GM12878 (cell line): ENCODE data around the gene KCNQ1. TPM values are rescaled to one million over a fixed set of nuclear protein-coding genes. Genes with fewer than 3 reads are reported as not detected.
A peak's percentile ranks its signal among the peaks of the same experiment; 100 is the strongest.

Source experiments
- ATAC-seq: fragments of 200-7000 bp; cut with Tn5 transposase; 3 replicates; pipeline ENCODE4 v1.9.1; 2020; ENCODE audit warnings: mild to moderate bottlenecking, moderate library complexity
- BruUV-seq: library from RNA; stranded (reverse); fragments of 400-500 nt; replicated peaks from 2 replicates; lab custom pipeline; 2021; lab: Mats Ljungman, UMichigan
- CTCF ChIA-PET: fragments of 300-600 bp; sonication (Branson Sonifier 250); formaldehyde crosslinking; extraction: SDS; loops from one replicate; lab custom pipeline; 2021; ENCODE audit warnings: inconsistent platforms; lab: Yijun Ruan, JAX
- POLR2A ChIA-PET: fragments of 350-600 bp; formaldehyde crosslinking; extraction: SDS; loops from one replicate; lab custom pipeline; 2021; ENCODE audit warnings: inconsistent platforms; lab: Charles Lee
- RAD21 ChIA-PET: fragments of 300-600 bp; sonication (Branson Sonifier 250); formaldehyde crosslinking; loops from one replicate; lab custom pipeline; 2023; ENCODE audit warnings: antibody characterized with exemption; ENCODE audit not compliant: unreplicated experiment; lab: Charles Lee
- SMC1A ChIA-PET: fragments of 300-600 bp; sonication (Branson Sonifier 250); formaldehyde crosslinking; loops from one replicate; lab custom pipeline; 2023; ENCODE audit not compliant: unreplicated experiment, uncharacterized antibody; lab: Charles Lee
- DNase-seq: peaks from one replicate; pipeline ENCODE4 v3.0.0-alpha.2; 2011; ENCODE audit warnings: low read depth, low spot score
- FAIRE-seq: peaks from 3 replicates; lab custom pipeline; 2011; peaks lifted over from hg19 to GRCh38; lab: Jason Lieb, UNC
- H2AFZ ChIP-seq: 2 replicates; pipeline ENCODE4 v1.6.0; 2011; ENCODE audit warnings: low read depth, low read length, control low read depth; ENCODE audit not compliant: control insufficient read depth
- H3K27ac ChIP-seq: 2 replicates; pipeline ENCODE4 v1.5.1; 2011; ENCODE audit warnings: control low read depth; ENCODE audit not compliant: control insufficient read depth, insufficient read depth
- H3K27me3 ChIP-seq, 2 experiments: replicated peaks in 1 of 2; 2 replicates each; pipeline versions ENCODE4 v1.6.0 to v1.6.1; 2011; ENCODE audit warnings: low read length in 1 of 2; ENCODE audit not compliant: control insufficient read depth in 2 of 2, insufficient read depth in 2 of 2
- H3K36me3 ChIP-seq, 2 experiments: 2 replicates each; pipeline ENCODE4 v1.5.1; 2011; ENCODE audit warnings: low read length in 1 of 2; ENCODE audit not compliant: control insufficient read depth in 2 of 2, insufficient read depth in 2 of 2
- H3K4me1 ChIP-seq: 2 replicates; pipeline ENCODE4 v1.6.1; 2011; ENCODE audit warnings: mild to moderate bottlenecking, low read length, moderate library complexity, mixed read lengths; ENCODE audit not compliant: control insufficient read depth, insufficient read depth
- H3K4me2 ChIP-seq: 2 replicates; pipeline ENCODE4 v1.6.0; 2011; ENCODE audit warnings: control low read depth; ENCODE audit not compliant: control insufficient read depth, insufficient read depth
- H3K4me3 ChIP-seq: fragments of 200-600 bp; sonication (generic); 2 replicates; pipeline ENCODE4 v1.5.1; 2016
- H3K79me2 ChIP-seq: 2 replicates; pipeline ENCODE4 v1.6.0; 2011; ENCODE audit warnings: low read length; ENCODE audit not compliant: control insufficient read depth, insufficient read depth
- H3K9ac ChIP-seq: 2 replicates; pipeline ENCODE4 v1.8.0; 2011; ENCODE audit warnings: low read length, control low read depth, mixed read lengths; ENCODE audit not compliant: control insufficient read depth, insufficient read depth
- H3K9me3 ChIP-seq: replicated peaks from 3 replicates; pipeline ENCODE4 v1.5.1; 2011; ENCODE audit warnings: mild to moderate bottlenecking, low read length; ENCODE audit not compliant: control insufficient read depth, insufficient read depth
- H4K20me1 ChIP-seq: 2 replicates; pipeline ENCODE4 v1.6.0; 2011; ENCODE audit not compliant: control insufficient read depth, insufficient read depth
- CTCF ChIP-seq, 3 experiments: IDR thresholded peaks in 2 of 3; conservative IDR thresholded peaks in 1 of 3; 2 replicates each; pipeline ENCODE4 v1.5.1; 2011; ENCODE audit warnings: low read depth in 3 of 3, low read length in 3 of 3, mild to moderate bottlenecking in 3 of 3, control low read depth in 2 of 3, moderate library complexity in 2 of 3, inconsistent platforms in 1 of 3, mixed read lengths in 1 of 3; ENCODE audit not compliant: control insufficient read depth in 2 of 3, insufficient read depth in 1 of 3; ENCODE audit errors: extremely low read depth in 1 of 3
- WGBS: methylation state at CpG from one replicate; pipeline ENCODE4 v1.1.6; 2016; ENCODE audit warnings: low lambda C conversion rate; ENCODE audit not compliant: insufficient replicate concordance, insufficient coverage; ENCODE audit errors: missing lambda C conversion rate; 5-methylcytosine and 5-hydroxymethylcytosine counted together
- in situ Hi-C: fragments of 300-500 bp; cut with MboI; formaldehyde crosslinking; loops from 9 replicates; pipeline ENCODE4 v1.14.3; 2018; ENCODE audit warnings: mixed read lengths
- intact Hi-C: fragments of 100-400 bp; cut with micrococcal nuclease; formaldehyde crosslinking; loops from one replicate; pipeline ENCODE4 v1.14.2; 2022; ENCODE audit not compliant: unreplicated experiment
- polyA plus RNA-seq, 11 experiments: library from polyadenylated mRNA; depleted of rRNA in 4 of 11; unstranded in 6 of 11; stranded (reverse) in 5 of 11; fragments of >200 nt; fragmentation: Nextera tagmentation in 4 of 11; fragmentation: Illumina TruSeq in 1 of 11; extraction: Ambion mirVana in 4 of 11; extraction: Trizol in 1 of 11; gene quantifications; 1 replicate in 1 of 11; 2 replicates in 10 of 11; pipeline versions ENCODE4 v1.2.1 to v1.2.3, GENCODE V29; 2011 to 2016; ENCODE audit warnings: inconsistent platforms in 2 of 11, missing spikeins in 2 of 11, low read depth in 1 of 11
- total RNA-seq, 4 experiments: library from RNA; depleted of rRNA in 3 of 4; stranded (reverse); fragments of >200 nt in 3 of 4; fragmentation: Illumina TruSeq in 1 of 4; extraction: Trizol in 1 of 4; gene quantifications; 2 replicates each; pipeline versions ENCODE4 v1.2.1 to v1.2.3, GENCODE V29; 2013 to 2021
- TF ChIP-seq, protein P1 (sequence below): IDR thresholded peaks from 2 replicates; pipeline ENCODE4 v1.6.1; 2011; ENCODE audit warnings: low read depth, mild to moderate bottlenecking, low read length, moderate library complexity, borderline replicate concordance; ENCODE audit errors: extremely low read depth

KCNQ1 gene
- total and polyA plus RNA-seq, 10 of the 15 experiments (the other 5 are each of a cell fraction or from before 2014, with no cell fraction given), result 0.03 to 0.15 (median 0.12) TPM; not detected in 7

DNA sequence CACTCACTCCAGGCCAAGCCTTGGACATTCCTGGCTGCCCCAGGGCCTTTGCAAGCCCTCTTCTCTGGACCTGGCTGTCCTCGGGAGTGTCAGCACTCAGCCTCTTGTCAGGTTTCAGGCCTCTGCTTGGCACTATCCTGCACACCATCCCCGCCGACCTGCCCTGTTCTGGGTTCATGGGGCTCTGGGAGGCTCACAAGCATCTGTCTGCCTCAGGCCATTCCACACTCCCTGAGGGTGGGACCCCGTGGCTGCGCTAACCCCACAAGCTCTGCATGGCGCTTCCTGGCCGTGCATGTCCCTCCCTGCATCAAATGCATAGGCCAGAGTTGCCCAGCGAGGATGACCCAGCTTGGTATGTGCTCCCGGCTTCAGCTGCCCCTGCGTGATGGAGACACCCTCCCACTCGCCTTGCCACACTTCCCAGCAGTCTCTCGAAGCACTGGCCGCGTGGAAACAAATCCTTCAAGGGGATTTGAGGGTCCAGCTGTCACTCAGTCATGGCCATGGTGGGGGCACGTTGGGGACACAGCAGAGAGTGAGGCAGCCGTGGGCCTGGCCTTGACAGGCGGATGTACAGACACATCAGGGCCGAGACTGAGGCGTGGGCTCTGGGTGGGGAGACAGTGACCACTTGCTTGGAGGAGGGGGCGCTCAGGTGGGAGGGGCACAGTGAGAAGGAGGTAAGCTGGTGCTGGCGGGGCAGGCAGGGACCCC lies 87.3 kb downstream of the KCNQ1 start:
- Histone ChIP-seq H3K4me3 (no peak overlapping the region), H3K4me2 (no peak overlapping the region), H3K36me3 (no peaks in the 10 kb centered on the region), H4K20me1 (peaks cover 4% of the 10 kb centered on the region; the same call in 1 of the 2 replicates), H3K79me2 (no peaks in the 10 kb centered on the region), H3K4me1 (peaks cover 12% of the 10 kb centered on the region), H3K27me3 (peaks cover 1 to 3% of the 10 kb centered on the region in 2 experiments; a peak in 1 of 4 replicates), H3K9ac (no peak overlapping the region), H3K27ac (no peak overlapping the region), H3K9me3 (no peaks in the 10 kb centered on the region), H2AFZ (no peak overlapping the region)
- FAIRE-seq (no peak), DNase-seq (no peak), ATAC-seq (no peak)
- 35% methylated on average over 21 of the region's 21 CpGs for WGBS
- no TSS peak for BruUV-seq
- intact Hi-C loops (loop anchor here (1.0 to 10.0 kb wide), 7 partner anchors 104 to 560 kb away; partner anchors contain the start of gene KCNQ1OT1), in situ Hi-C loops (loop anchor here (5.0 kb wide), 3 partner anchors 105 to 560 kb away; partner anchors contain the start of gene CDKN1C)
- RAD21 ChIA-PET, result interaction anchor here (0.5 to 7.0 kb wide), 14 partner anchors 104 to 871 kb away, joined by 3 to 151 read pairs (median 4); no protein-coding TSS in a partner anchor
- SMC1A ChIA-PET, result interaction anchor here (0.7 to 5.4 kb wide), 6 partner anchors 105 to 398 kb away, joined by 3 to 108 read pairs (median 4); no protein-coding TSS in a partner anchor
- TF ChIP-seq CTCF (IDR thresholded peaks at IDR 0.05 in 2 of 3, conservative IDR thresholded peaks at IDR 0.05 in 1 of 3; ENCODE audit: control insufficient read depth in 2 of 3, extremely low read depth in 1 of 3, insufficient read depth in 1 of 3, low read depth in 3 of 3, low read length in 3 of 3), result 0 out of 6 replicates have a peak, but pooled peaks of 1 of the 3 experiments have one; percentile 0
- TF ChIP-seq, protein P1, sequence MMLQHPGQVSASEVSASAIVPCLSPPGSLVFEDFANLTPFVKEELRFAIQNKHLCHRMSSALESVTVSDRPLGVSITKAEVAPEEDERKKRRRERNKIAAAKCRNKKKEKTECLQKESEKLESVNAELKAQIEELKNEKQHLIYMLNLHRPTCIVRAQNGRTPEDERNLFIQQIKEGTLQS, result no peak
- POLR2A ChIA-PET, result no interaction called here
- CTCF ChIA-PET, result interaction anchor here (0.5 to 6.5 kb wide), 31 partner anchors 8 to 923 kb away, joined by 3 to 233 read pairs (median 4); partner anchors contain the start of genes C11orf21, CDKN1C, TSPAN32 and TSSC4
